GM13976 (cell line): ENCODE data around the gene NT5E.

ENCODE experiments used
- DNase-seq: peaks from one replicate; pipeline ENCODE4 v3.0.0; 2012; ENCODE audit warnings: low spot score
- in situ Hi-C: fragments of 300-500 bp; cut with MboI; formaldehyde crosslinking; loops from one replicate; pipeline ENCODE4 v1.12.0; 2022; ENCODE audit warnings: low sequenced_read_pairs, mixed read lengths, inconsistent platforms; ENCODE audit not compliant: unreplicated experiment
- TF ChIP-seq, protein P1 (sequence below): IDR thresholded peaks from 2 replicates; pipeline ENCODE4 v1.5.1; 2012; ENCODE audit warnings: borderline replicate concordance, mild to moderate bottlenecking; ENCODE audit not compliant: insufficient read depth; ENCODE audit errors: extremely low read depth, missing control alignments, control extremely low read depth

The NT5E gene

DNA sequence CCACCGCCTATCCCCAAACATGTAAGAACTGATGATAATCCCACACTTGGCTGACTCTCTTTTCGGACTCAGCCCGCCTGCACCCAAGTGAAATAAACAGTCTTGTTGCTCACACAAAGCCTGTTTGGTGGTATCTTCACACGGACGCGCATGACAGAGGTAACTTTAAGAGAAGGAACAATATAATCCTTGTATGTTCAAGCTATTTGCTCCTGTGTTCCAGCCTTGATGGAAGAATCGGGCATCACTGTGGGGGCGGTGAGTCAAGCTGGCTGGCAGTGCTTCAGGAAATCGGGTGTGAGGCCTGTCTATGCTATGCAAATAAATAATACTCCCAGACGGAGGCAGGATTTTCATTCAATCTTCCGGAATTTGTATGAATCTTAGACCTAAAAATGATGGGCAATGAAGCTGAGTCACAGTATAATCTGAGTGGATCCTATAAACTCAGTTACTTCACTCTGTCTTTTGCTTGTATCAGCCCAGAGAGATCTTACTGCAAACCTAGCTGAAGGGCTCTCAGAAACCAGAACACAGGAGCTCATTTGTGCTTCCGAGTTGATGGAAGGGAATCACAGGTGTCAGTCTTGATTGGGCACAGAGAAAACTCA is 45.2 kb upstream of the NT5E start:
- in situ Hi-C loops = no loop called here
- DNase-seq = no peak
- TF ChIP-seq, protein P1, sequence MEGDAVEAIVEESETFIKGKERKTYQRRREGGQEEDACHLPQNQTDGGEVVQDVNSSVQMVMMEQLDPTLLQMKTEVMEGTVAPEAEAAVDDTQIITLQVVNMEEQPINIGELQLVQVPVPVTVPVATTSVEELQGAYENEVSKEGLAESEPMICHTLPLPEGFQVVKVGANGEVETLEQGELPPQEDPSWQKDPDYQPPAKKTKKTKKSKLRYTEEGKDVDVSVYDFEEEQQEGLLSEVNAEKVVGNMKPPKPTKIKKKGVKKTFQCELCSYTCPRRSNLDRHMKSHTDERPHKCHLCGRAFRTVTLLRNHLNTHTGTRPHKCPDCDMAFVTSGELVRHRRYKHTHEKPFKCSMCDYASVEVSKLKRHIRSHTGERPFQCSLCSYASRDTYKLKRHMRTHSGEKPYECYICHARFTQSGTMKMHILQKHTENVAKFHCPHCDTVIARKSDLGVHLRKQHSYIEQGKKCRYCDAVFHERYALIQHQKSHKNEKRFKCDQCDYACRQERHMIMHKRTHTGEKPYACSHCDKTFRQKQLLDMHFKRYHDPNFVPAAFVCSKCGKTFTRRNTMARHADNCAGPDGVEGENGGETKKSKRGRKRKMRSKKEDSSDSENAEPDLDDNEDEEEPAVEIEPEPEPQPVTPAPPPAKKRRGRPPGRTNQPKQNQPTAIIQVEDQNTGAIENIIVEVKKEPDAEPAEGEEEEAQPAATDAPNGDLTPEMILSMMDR = no peak

DNA sequence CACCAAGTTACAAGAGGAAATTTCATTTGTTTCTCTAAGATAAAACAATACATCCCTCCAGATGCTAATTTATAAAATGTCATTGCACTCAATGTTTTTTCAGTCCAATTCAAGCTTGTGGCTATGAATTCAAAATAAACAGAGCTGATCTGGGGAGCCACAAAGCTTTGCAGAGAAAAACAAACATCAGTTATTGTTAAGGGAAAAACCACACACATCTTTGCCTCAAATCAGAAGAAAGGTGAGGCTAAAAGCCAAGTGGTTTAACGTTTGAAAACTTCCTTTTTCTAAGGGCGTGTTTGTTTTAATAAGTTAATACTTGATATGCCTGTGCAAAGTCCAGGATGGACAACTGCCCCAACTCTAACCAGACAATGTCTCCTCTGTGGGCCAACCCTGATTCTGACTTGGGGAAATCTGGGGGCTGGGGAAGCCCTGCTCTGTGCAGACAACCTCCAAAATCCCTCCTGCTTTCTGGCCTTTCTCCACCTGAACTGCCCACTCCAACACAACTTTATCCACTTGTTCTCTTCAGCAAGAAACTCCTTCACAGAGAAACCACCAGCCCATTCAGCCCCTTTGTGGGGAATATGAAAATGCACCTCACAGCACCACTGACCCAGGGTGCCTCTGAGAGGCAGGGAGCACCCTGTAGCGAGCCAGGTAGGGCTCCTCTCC is 44.6 kb upstream of the NT5E start:
- in situ Hi-C loops = no loop called here
- DNase-seq = no peak
- TF ChIP-seq, protein P1 = no peak

DNA sequence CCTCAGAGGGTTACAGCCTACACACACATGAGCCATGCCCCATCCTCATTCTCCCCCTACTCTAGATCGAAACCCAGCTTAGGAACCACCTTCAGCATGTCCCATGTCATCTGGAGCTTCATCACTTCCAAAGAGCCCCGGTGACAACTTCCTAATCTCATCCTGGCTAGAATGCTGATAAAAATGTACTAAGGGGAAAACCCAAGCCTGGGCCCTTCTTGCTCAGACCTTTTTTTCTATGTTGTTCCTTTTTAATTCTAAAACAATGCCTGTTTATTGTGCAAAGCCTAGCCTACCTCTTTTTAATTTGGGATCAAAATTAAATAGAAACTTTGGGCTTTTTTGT is 44.1 kb upstream of the NT5E start:
- TF ChIP-seq, protein P1 = no peak
- DNase-seq = no peak
- in situ Hi-C loops = no loop called here

DNA sequence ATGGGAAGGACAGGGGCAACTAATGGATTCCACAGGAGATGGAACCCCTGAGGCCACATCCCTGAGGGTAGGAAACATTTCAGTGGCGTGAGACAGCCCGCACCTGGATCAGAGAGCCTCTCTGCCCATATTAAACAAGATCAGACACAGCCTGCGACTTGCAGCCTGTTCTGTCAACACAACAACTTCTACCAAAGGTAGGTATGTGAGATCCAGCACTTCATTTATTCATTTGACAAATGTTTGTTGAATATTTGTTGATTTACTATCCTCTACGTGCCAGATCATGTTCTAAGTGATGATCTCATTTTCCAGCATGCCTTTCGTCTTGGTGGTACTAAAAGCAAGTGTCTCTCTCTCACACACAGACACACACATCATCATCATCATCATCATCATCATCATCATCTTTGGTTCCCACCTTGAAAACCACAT is 43.2 kb upstream of the NT5E start:
- in situ Hi-C loops = no loop called here
- TF ChIP-seq, protein P1 = no peak
- no peak for DNase-seq

DNA sequence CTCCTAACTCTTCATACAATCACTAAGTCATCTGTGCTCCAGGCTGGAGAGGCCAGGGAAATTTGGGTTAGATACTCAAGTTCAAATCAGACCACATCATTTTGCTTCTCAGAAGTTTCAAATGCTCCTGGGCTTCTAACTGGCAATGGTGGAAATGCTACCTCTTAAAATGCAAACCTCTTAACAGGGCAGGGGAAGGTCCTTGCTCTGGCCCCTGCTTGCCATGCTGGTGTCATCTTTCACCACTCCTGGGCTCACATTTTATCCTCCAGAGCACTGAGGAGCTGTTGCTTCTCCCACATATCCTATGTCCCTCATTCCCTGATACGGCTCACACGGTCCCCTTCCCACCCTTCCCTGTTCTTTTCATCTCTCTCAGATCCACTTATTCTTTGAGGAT is 41.8 kb upstream of the NT5E start:
- DNase-seq = no peak
- in situ Hi-C loops = no loop called here
- TF ChIP-seq, protein P1 = no peak

DNA sequence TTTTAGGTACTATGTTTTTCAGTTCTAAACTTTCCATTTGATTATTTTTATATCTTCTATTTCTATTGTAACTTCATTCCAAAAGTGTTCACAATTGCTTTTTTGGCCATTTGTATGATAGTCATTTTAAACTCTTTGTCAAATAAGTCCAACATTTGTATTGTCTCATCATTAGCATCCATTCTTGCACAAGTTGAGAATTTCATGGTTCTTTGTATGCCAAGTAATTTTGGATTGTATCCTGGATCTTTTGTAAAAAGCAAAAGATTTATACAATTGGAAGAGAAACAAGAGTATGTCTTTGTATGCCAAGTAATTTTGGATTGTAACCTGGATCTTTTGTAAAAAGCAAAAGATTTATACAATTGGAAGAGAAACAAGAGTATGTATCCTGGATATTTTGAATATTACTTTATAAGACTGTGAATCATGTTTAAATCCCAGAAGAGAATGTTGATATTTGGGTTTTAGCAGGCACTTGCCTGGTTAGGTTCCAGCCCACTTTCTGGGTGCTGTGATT is 36.9 kb upstream of the NT5E start:
- in situ Hi-C loops = no loop called here
- TF ChIP-seq, protein P1 = no peak
- no peak for DNase-seq

DNA sequence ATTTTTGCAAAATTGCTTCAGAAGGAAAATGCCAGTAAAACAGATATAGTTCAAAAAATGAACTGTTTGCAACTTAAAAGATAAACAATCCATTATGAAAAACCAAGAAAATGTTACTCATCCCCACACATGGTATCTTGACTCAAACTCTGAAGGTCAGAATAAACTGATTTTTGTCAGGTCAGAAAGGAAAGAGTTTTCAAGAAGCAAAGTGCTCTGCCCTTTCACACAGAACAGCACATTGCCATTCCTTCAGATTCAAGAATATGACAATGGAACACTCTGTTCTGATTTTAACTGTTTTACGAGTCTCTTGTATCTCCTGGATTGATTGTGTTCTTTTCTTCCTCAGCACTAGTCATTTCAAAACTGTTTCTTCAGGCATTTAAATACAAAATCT is 33.8 kb upstream of the NT5E start:
- TF ChIP-seq, protein P1 = no peak
- in situ Hi-C loops = no loop called here
- DNase-seq = no peak
